Tibial nerve (tissue), 3 donors: Measurements from ENCODE around the gene NKX1-1.

Experiments used
- CTCF ChIP-seq, 5 experiments: fragments of 200-600 bp in 3 of 5; fragments of 450-650 bp in 2 of 5; sonication (generic) in 3 of 5; IDR thresholded peaks; one replicate each; pipeline ENCODE4 v1.5.1; 2016 to 2019; ENCODE audit warnings: antibody characterized with exemption in 5 of 5, mild to moderate bottlenecking in 3 of 5, moderate library complexity in 2 of 5
- POLR2A ChIP-seq, 2 donors: fragments of 450-650 bp; IDR thresholded peaks; one replicate each; pipeline ENCODE4 v1.6.1; 2017; ENCODE audit warnings: antibody characterized with exemption in 2 of 2, mild to moderate bottlenecking in 2 of 2, moderate library complexity in 2 of 2

GRCh38 chr4:1403177-1403583 lies 3.1 kb downstream of the NKX1-1 start:
- TF ChIP-seq POLR2A (IDR thresholded peaks at IDR 0.05) (no peak), CTCF (IDR thresholded peaks at IDR 0.05) (no peak)
